ENCODE data around the gene MAP2K1.
A peak's percentile ranks its signal among the peaks of the same experiment; 100 is the strongest.

Gene MAP2K1

GRCh38 chr15:66417736-66418135 is 31.0 kb downstream of the MAP2K1 start:
- Histone ChIP-seq H3K27me3 (ENCODE audit: control insufficient read depth in 5 of 5, insufficient read depth in 4 of 5, low read length in 5 of 5) (no peaks in the 10 kb centered on the region), H3K9me3 (ENCODE audit: control insufficient read depth in 5 of 5, low read length in 5 of 5) (no peaks in the 10 kb centered on the region), H3K36me3 (ENCODE audit: control insufficient read depth in 5 of 5, insufficient read depth in 5 of 5, low read length in 5 of 5) (no peaks in the 10 kb centered on the region), H3K27ac (ENCODE audit: low read depth, low read length) (peak overlapping the region; percentile 81), H3K9ac (ENCODE audit: low read length in 5 of 5) (peak overlapping the region in 4 of 5 donors; percentile 6 to 63 (median 36)), H3K4me3 (ENCODE audit: low read depth in 1 of 5, low read length in 5 of 5) (peak overlapping the region; percentile 17 to 58 (median 32)), H3K4me1 (ENCODE audit: control insufficient read depth in 5 of 5, insufficient read depth in 5 of 5, low read length in 5 of 5) (peaks cover 4 to 42% (median 38%) of the 10 kb centered on the region in 5 donors)

DNA sequence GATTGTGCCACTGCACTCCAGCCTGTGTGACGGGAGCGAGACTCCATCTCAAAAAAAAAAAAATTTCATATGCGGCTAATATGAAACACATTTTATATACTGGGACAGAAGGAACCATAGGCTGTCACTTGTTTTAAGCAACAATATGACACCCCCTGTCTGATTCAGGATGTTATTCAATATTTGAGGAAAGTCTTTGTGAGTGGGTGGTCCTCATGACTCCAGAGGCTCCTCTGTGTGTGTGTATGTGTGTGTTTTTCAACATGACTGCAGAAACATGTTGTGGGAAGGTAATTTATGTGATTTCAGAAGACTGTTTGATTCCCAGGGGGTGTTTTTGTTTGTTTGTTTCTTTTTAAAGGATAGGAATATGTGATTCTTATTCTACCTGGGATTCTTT is 32.8 kb downstream of the MAP2K1 start:
- Histone ChIP-seq H3K36me3 (ENCODE audit: control insufficient read depth in 5 of 5, insufficient read depth in 5 of 5, low read length in 5 of 5) (no peaks in the 10 kb centered on the region), H3K9me3 (ENCODE audit: control insufficient read depth in 5 of 5, low read length in 5 of 5) (no peaks in the 10 kb centered on the region), H3K4me3 (ENCODE audit: low read depth in 1 of 5, low read length in 5 of 5) (no peak overlapping the region), H3K4me1 (ENCODE audit: control insufficient read depth in 5 of 5, insufficient read depth in 5 of 5, low read length in 5 of 5) (peaks cover 4 to 41% (median 34%) of the 10 kb centered on the region in 5 donors), H3K27me3 (ENCODE audit: control insufficient read depth in 5 of 5, insufficient read depth in 4 of 5, low read length in 5 of 5) (no peaks in the 10 kb centered on the region), H3K27ac (ENCODE audit: low read depth, low read length) (no peak overlapping the region), H3K9ac (ENCODE audit: low read length in 5 of 5) (no peak overlapping the region)

DNA sequence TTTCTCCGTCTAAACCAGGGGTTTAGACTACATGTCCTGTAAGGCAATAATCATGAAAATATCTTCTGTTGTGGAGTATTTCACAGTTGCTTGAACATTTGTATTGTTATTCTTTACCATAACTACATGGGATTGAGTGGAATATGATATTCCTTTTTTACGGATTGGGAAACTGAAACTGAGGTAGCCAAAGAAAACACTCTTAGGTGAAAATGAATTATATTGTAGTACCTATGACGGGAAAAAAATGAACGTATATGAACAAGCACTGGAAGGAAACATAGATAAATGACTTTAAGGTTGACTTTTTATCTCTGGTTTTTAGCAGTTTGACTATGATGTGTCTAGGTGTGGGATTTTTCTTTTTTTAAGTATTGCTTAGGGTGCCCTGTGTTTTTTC is 35.6 kb downstream of the MAP2K1 start:
- Histone ChIP-seq H3K27me3 (ENCODE audit: control insufficient read depth in 5 of 5, insufficient read depth in 4 of 5, low read length in 5 of 5) (no peaks in the 10 kb centered on the region), H3K27ac (ENCODE audit: low read depth, low read length) (peak overlapping the region; percentile 60), H3K36me3 (ENCODE audit: control insufficient read depth in 5 of 5, insufficient read depth in 5 of 5, low read length in 5 of 5) (no peaks in the 10 kb centered on the region), H3K4me3 (ENCODE audit: low read depth in 1 of 5, low read length in 5 of 5) (no peak overlapping the region), H3K4me1 (ENCODE audit: control insufficient read depth in 5 of 5, insufficient read depth in 5 of 5, low read length in 5 of 5) (peaks cover 3 to 27% (median 22%) of the 10 kb centered on the region in 5 donors), H3K9ac (ENCODE audit: low read length in 5 of 5) (no peak overlapping the region), H3K9me3 (ENCODE audit: control insufficient read depth in 5 of 5, low read length in 5 of 5) (no peaks in the 10 kb centered on the region)

DNA sequence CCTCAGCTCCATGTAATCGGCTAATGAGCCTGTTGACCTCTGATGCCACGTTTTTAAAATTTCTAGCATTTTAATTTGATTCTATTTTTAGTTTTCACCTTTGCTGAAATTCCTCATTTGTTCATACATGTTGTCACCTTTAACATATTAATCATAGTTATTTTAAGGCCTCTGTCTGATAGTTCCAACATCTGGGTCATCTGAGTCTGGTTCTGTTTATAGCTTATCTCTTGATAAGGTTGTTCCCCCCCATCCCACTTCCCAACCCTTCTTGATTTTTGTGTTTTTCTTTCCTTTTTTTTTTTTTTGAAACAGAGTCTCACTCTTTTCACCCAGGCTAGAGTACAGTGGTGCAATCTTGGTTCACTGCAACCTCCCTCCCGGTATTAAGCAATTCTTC is 36.4 kb downstream of the MAP2K1 start:
- H3K4me3 ChIP-seq (ENCODE audit: low read depth in 1 of 5, low read length in 5 of 5): no peak overlapping the region
- peaks cover 0 to 21% (median 19%) of the 10 kb centered on the region in 5 donors for H3K4me1 ChIP-seq (ENCODE audit: control insufficient read depth in 5 of 5, insufficient read depth in 5 of 5, low read length in 5 of 5)
- no peak overlapping the region for H3K27ac ChIP-seq (ENCODE audit: low read depth, low read length)
- H3K36me3 ChIP-seq (ENCODE audit: control insufficient read depth in 5 of 5, insufficient read depth in 5 of 5, low read length in 5 of 5): no peaks in the 10 kb centered on the region
- no peaks in the 10 kb centered on the region for H3K9me3 ChIP-seq (ENCODE audit: control insufficient read depth in 5 of 5, low read length in 5 of 5)
- no peak overlapping the region for H3K9ac ChIP-seq (ENCODE audit: low read length in 5 of 5)
- H3K27me3 ChIP-seq (ENCODE audit: control insufficient read depth in 5 of 5, insufficient read depth in 4 of 5, low read length in 5 of 5): no peaks in the 10 kb centered on the region

- Histone ChIP-seq H3K27me3 (ENCODE audit: control insufficient read depth in 5 of 5, insufficient read depth in 4 of 5, low read length in 5 of 5) (no peaks in the 10 kb centered on the region), H3K36me3 (ENCODE audit: control insufficient read depth in 5 of 5, insufficient read depth in 5 of 5, low read length in 5 of 5) (no peaks in the 10 kb centered on the region), H3K4me1 (ENCODE audit: control insufficient read depth in 5 of 5, insufficient read depth in 5 of 5, low read length in 5 of 5) (peaks cover 2 to 38% (median 30%) of the 10 kb centered on the region in 5 donors), H3K9ac (ENCODE audit: low read length in 5 of 5) (no peak overlapping the region), H3K27ac (ENCODE audit: low read depth, low read length) (peak overlapping the region; percentile 25), H3K9me3 (ENCODE audit: control insufficient read depth in 5 of 5, low read length in 5 of 5) (no peaks in the 10 kb centered on the region), H3K4me3 (ENCODE audit: low read depth in 1 of 5, low read length in 5 of 5) (no peak overlapping the region)
Observed at GRCh38 chr15:66424963-66425612, 38.4 kb downstream of the MAP2K1 start.

- Histone ChIP-seq H3K4me1 (ENCODE audit: control insufficient read depth in 5 of 5, insufficient read depth in 5 of 5, low read length in 5 of 5) (peaks cover 2 to 45% (median 38%) of the 10 kb centered on the region in 5 donors), H3K36me3 (ENCODE audit: control insufficient read depth in 5 of 5, insufficient read depth in 5 of 5, low read length in 5 of 5) (no peaks in the 10 kb centered on the region), H3K27ac (ENCODE audit: low read depth, low read length) (no peak overlapping the region), H3K4me3 (ENCODE audit: low read depth in 1 of 5, low read length in 5 of 5) (no peak overlapping the region), H3K9me3 (ENCODE audit: control insufficient read depth in 5 of 5, low read length in 5 of 5) (no peaks in the 10 kb centered on the region), H3K27me3 (ENCODE audit: control insufficient read depth in 5 of 5, insufficient read depth in 4 of 5, low read length in 5 of 5) (no peaks in the 10 kb centered on the region), H3K9ac (ENCODE audit: low read length in 5 of 5) (no peak overlapping the region)
Observed at GRCh38 chr15:66425837-66426236, 39.1 kb downstream of the MAP2K1 start.

- Histone ChIP-seq H3K36me3 (ENCODE audit: control insufficient read depth in 5 of 5, insufficient read depth in 5 of 5, low read length in 5 of 5) (no peaks in the 10 kb centered on the region), H3K27ac (ENCODE audit: low read depth, low read length) (peak overlapping the region; percentile 81), H3K4me3 (ENCODE audit: low read depth in 1 of 5, low read length in 5 of 5) (no peak overlapping the region), H3K9ac (ENCODE audit: low read length in 5 of 5) (peak overlapping the region in 1 of 5 donors; percentile 4), H3K9me3 (ENCODE audit: control insufficient read depth in 5 of 5, low read length in 5 of 5) (no peaks in the 10 kb centered on the region), H3K27me3 (ENCODE audit: control insufficient read depth in 5 of 5, insufficient read depth in 4 of 5, low read length in 5 of 5) (no peaks in the 10 kb centered on the region), H3K4me1 (ENCODE audit: control insufficient read depth in 5 of 5, insufficient read depth in 5 of 5, low read length in 5 of 5) (peaks cover 2 to 59% (median 45%) of the 10 kb centered on the region in 5 donors)
Observed at GRCh38 chr15:66429117-66429516, 42.4 kb downstream of the MAP2K1 start.

GRCh38 chr15:66429546-66429945 is 42.8 kb downstream of the MAP2K1 start:
- no peak overlapping the region for H3K4me3 ChIP-seq (ENCODE audit: low read depth in 1 of 5, low read length in 5 of 5)
- H3K27me3 ChIP-seq (ENCODE audit: control insufficient read depth in 5 of 5, insufficient read depth in 4 of 5, low read length in 5 of 5): no peaks in the 10 kb centered on the region
- H3K9me3 ChIP-seq (ENCODE audit: control insufficient read depth in 5 of 5, low read length in 5 of 5): no peaks in the 10 kb centered on the region
- no peaks in the 10 kb centered on the region for H3K36me3 ChIP-seq (ENCODE audit: control insufficient read depth in 5 of 5, insufficient read depth in 5 of 5, low read length in 5 of 5)
- peaks cover 2 to 59% (median 45%) of the 10 kb centered on the region in 5 donors for H3K4me1 ChIP-seq (ENCODE audit: control insufficient read depth in 5 of 5, insufficient read depth in 5 of 5, low read length in 5 of 5)
- peak overlapping the region; percentile 81 for H3K27ac ChIP-seq (ENCODE audit: low read depth, low read length)
- H3K9ac ChIP-seq (ENCODE audit: low read length in 5 of 5): no peak overlapping the region

DNA sequence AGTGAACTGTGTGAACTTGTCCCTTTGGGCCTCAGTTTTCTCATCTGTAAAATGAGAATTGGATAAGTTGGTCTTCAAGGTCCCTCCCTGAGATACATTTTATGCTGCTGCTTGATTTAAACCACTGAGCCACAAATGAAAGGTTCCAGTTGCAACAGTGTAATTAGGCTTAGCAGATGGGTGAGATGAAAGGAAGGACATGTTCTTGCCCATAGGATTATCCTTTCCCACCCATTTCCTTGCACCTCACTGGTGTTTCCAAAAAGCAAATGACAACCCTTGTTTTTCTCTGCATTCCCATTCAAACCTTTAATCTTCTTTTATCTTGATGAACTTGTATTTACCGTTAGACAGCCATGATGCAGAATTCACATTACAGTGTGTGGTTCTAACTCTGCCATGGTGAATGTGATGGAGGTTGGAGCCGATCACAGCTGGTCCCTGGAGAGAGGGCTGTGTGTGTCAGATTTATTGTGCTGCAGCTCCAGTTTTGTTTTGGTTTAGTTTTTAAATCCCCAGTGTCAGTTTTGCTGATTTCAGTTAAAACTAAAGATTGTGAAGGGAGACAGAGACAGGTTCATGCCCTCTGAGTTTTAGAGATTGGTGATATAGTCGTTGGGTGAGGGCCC is 44.0 kb downstream of the MAP2K1 start:
- no peaks in the 10 kb centered on the region for H3K27me3 ChIP-seq (ENCODE audit: control insufficient read depth in 5 of 5, insufficient read depth in 4 of 5, low read length in 5 of 5)
- peaks cover 2 to 8% (median 3%) of the 10 kb centered on the region in 5 donors for H3K36me3 ChIP-seq (ENCODE audit: control insufficient read depth in 5 of 5, insufficient read depth in 5 of 5, low read length in 5 of 5)

DNA sequence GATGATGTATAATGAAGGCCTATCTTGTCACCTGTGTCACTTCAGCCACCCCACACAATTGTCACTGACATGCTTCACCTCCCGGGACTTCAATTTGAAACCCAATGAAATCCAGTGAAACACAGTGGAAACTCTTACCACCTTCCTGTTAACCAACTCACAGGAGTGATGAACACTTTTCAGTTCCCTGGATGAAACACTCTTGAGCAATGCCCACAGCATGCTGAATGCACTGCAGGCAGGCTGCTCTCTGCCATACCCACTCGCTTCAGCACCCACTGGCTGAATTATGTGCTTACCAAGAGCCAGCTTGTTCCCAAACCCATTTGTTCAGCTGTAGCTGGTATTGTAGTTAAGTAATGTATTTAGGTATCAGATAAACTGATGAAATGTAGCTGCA is 47.0 kb downstream of the MAP2K1 start:
- H3K9ac ChIP-seq (ENCODE audit: low read length in 5 of 5): no peak overlapping the region
- H3K36me3 ChIP-seq (ENCODE audit: control insufficient read depth in 5 of 5, insufficient read depth in 5 of 5, low read length in 5 of 5): peaks cover 17 to 35% (median 29%) of the 10 kb centered on the region in 5 donors
- H3K4me3 ChIP-seq (ENCODE audit: low read depth in 1 of 5, low read length in 5 of 5): no peak overlapping the region
- no peaks in the 10 kb centered on the region for H3K27me3 ChIP-seq (ENCODE audit: control insufficient read depth in 5 of 5, insufficient read depth in 4 of 5, low read length in 5 of 5)
- no peaks in the 10 kb centered on the region for H3K9me3 ChIP-seq (ENCODE audit: control insufficient read depth in 5 of 5, low read length in 5 of 5)
- H3K4me1 ChIP-seq (ENCODE audit: control insufficient read depth in 5 of 5, insufficient read depth in 5 of 5, low read length in 5 of 5): peaks cover 2 to 35% (median 28%) of the 10 kb centered on the region in 5 donors
- no peak overlapping the region for H3K27ac ChIP-seq (ENCODE audit: low read depth, low read length)

More for the DNA sequence above, 44.0 kb downstream of the MAP2K1 start:
- peak overlapping the region; percentile 81 for H3K27ac ChIP-seq (ENCODE audit: low read depth, low read length)
- H3K9me3 ChIP-seq (ENCODE audit: control insufficient read depth in 5 of 5, low read length in 5 of 5): no peaks in the 10 kb centered on the region
- peaks cover 2 to 50% (median 45%) of the 10 kb centered on the region in 5 donors for H3K4me1 ChIP-seq (ENCODE audit: control insufficient read depth in 5 of 5, insufficient read depth in 5 of 5, low read length in 5 of 5)
- H3K9ac ChIP-seq (ENCODE audit: low read length in 5 of 5): peak overlapping the region in 2 of 5 donors; percentile 43 to 44
- no peak overlapping the region for H3K4me3 ChIP-seq (ENCODE audit: low read depth in 1 of 5, low read length in 5 of 5)
